Measurements from ENCODE around the gene TANC1. TPM values are rescaled to one million over a fixed set of nuclear protein-coding genes. Genes with fewer than 3 reads are reported as not detected.

Gene TANC1
- total RNA-seq, 1 experiment from 2014 or later, result 2.5 TPM

- Mint-ChIP-seq H3K9me3 (no peaks in the 10 kb centered on the region), H3K27ac (no peak overlapping the region), H3K4me1 (peaks cover 26 to 30% of the 10 kb centered on the region in 2 experiments), H3K36me3 (ENCODE audit: insufficient read depth in 1 of 3, low read depth in 3 of 3) (no peaks in the 10 kb centered on the region), H3K4me3 (no peak overlapping the region), H3K27me3 (ENCODE audit: low read depth) (no peaks in the 10 kb centered on the region; the same call in 1 of the 2 replicates)
- Histone ChIP-seq H4K5ac (ENCODE audit: insufficient read length, low read depth, low read length) (no peak overlapping the region), H3K4me1 (ENCODE audit: insufficient read depth, low read length) (peaks cover 7% of the 10 kb centered on the region; the same call in 1 of the 2 replicates), H3T11ph (ENCODE audit: low read length) (no peak overlapping the region), H2BK20ac (ENCODE audit: low read depth, low read length, poor library complexity, severe bottlenecking) (no peak overlapping the region), H3K14ac (ENCODE audit: insufficient read depth, low read length) (no peak overlapping the region), H3K27me3 (ENCODE audit: insufficient read depth, low read length) (no peaks in the 10 kb centered on the region), H2BK12ac (ENCODE audit: insufficient read length, low read depth, low read length) (no peak overlapping the region), H3K4ac (ENCODE audit: low read depth, low read length) (no peak overlapping the region), H2BK5ac (ENCODE audit: insufficient read length, low read length) (no peak overlapping the region), H3K4me2 (ENCODE audit: insufficient read depth, insufficient read length, low read length) (no peak overlapping the region), H2BK120ac (ENCODE audit: low read depth, low read length, poor library complexity, severe bottlenecking) (no peak overlapping the region), H3K18ac (ENCODE audit: insufficient read length, low read depth, low read length) (no peak overlapping the region), H4K8ac (replicated peaks; ENCODE audit: insufficient read length, low read depth, low read length) (no peak overlapping the region), H3K23me2 (ENCODE audit: insufficient read length, low read depth, low read length, poor library complexity, severe bottlenecking) (no peaks in the 10 kb centered on the region), H2BK15ac (ENCODE audit: low read depth, low read length) (no peak overlapping the region), H3K79me2 (ENCODE audit: insufficient read depth, low read length) (no peaks in the 10 kb centered on the region), H4K20me1 (ENCODE audit: control insufficient read depth, insufficient read depth, insufficient read length) (no peaks in the 10 kb centered on the region), H2AFZ (ENCODE audit: low read length) (no peak overlapping the region), H3K9me3 (ENCODE audit: control insufficient read depth, low read depth, low read length) (no peaks in the 10 kb centered on the region), H2AK5ac (ENCODE audit: insufficient read length, low read length) (no peak overlapping the region), H3K27ac (ENCODE audit: insufficient read length, low read depth, low read length) (no peak overlapping the region), H3K9ac (ENCODE audit: extremely low read depth, insufficient read length, low read length) (no peak overlapping the region), H3K56ac (ENCODE audit: insufficient read length, low read depth, low read length) (no peak overlapping the region), H3K79me1 (ENCODE audit: insufficient read depth, low read depth, low read length, poor library complexity, severe bottlenecking) (no peaks in the 10 kb centered on the region), H4K91ac (ENCODE audit: insufficient read length, low read depth, low read length) (no peak overlapping the region), H3K23ac (ENCODE audit: insufficient read length, low read depth, low read length) (no peak overlapping the region)
- WGBS (ENCODE audit: extremely low coverage, insufficient read length, low lambda C conversion rate), result no CpG with 5 or more reads among the region's 3 CpGs
- TF ChIP-seq CTCF (conservative IDR thresholded peaks at IDR 0.05), result no peak
- DNase-seq, result no peak
Observed at GRCh38 chr2:159060518-159060917, 92.1 kb downstream of the TANC1 start.
